SK-N-MC (cell line): ENCODE measurements around the gene GPER1.

Experiments
- DNase-seq: peaks from one replicate; pipeline ENCODE4 v3.0.0-alpha.2; 2011; ENCODE audit warnings: low read depth, low spot score
- H3K27ac ChIP-seq: fragments of 200-600 bp; sonication (generic); 2 replicates; pipeline ENCODE4 v1.5.1; 2016; ENCODE audit warnings: mixed run types
- H3K36me3 ChIP-seq: fragments of 200-600 bp; sonication (generic); 2 replicates; pipeline ENCODE4 v1.6.1; 2017; ENCODE audit warnings: antibody characterized with exemption, low read length, mixed read lengths; ENCODE audit not compliant: insufficient read depth
- H3K4me3 ChIP-seq: fragments of 200-600 bp; sonication (generic); 2 replicates; pipeline ENCODE4 v1.5.1; 2016
- H3K9ac ChIP-seq: fragments of 200-600 bp; sonication (generic); 2 replicates; pipeline ENCODE4 v1.8.0; 2017; ENCODE audit warnings: mixed run types, mixed read lengths; ENCODE audit not compliant: insufficient read length
- H3K9me3 ChIP-seq: fragments of 200-600 bp; sonication (generic); 2 replicates; pipeline ENCODE4 v1.6.1; 2017; ENCODE audit warnings: low read depth, mild to moderate bottlenecking, antibody characterized with exemption, low read length, moderate library complexity, mixed read lengths
- EZH2 ChIP-seq: fragments of 200-600 bp; sonication (generic); IDR thresholded peaks from one replicate; pipeline ENCODE4 v1.6.1; 2017; ENCODE audit warnings: antibody characterized with exemption
- FOXP2 ChIP-seq: optimal IDR thresholded peaks from 2 replicates; pipeline ENCODE3; 2011; ENCODE audit warnings: mild to moderate bottlenecking, moderate library complexity; ENCODE audit not compliant: insufficient read depth; ENCODE audit errors: extremely low read length, control extremely low read depth
- POLR2AphosphoS5 ChIP-seq: IDR thresholded peaks from 2 replicates; pipeline ENCODE4 v1.6.1; 2012; ENCODE audit warnings: mild to moderate bottlenecking, low read depth, low read length, borderline replicate concordance

The GPER1 gene

DNA sequence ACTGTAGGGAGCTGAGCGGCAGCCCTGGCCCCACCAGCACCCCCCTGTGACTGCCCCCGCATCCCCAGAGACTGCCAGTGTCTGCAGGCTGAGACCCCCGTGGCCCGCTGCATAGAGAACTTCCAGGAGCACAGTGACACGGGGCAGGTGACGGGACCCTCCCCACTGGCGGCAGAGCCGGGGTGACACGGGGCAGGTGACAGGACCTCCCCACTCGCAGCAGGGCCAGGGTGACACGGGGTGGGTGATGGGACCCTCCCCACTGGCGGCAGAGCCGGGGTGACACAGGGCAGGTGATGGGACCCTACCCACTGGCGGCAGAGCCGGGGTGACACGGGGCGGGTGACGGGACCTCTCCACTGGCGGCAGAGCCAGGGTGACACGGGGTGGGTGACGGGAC is 2.3 kb downstream of the GPER1 start:
- Histone ChIP-seq H3K9ac (no peak overlapping the region), H3K27ac (no peak overlapping the region), H3K4me3 (no peak overlapping the region), H3K36me3 (no peaks in the 10 kb centered on the region), H3K9me3 (no peaks in the 10 kb centered on the region)
- no peak for DNase-seq
- no peak for TF ChIP-seq EZH2
- TF ChIP-seq POLR2AphosphoS5, result no peak

DNA sequence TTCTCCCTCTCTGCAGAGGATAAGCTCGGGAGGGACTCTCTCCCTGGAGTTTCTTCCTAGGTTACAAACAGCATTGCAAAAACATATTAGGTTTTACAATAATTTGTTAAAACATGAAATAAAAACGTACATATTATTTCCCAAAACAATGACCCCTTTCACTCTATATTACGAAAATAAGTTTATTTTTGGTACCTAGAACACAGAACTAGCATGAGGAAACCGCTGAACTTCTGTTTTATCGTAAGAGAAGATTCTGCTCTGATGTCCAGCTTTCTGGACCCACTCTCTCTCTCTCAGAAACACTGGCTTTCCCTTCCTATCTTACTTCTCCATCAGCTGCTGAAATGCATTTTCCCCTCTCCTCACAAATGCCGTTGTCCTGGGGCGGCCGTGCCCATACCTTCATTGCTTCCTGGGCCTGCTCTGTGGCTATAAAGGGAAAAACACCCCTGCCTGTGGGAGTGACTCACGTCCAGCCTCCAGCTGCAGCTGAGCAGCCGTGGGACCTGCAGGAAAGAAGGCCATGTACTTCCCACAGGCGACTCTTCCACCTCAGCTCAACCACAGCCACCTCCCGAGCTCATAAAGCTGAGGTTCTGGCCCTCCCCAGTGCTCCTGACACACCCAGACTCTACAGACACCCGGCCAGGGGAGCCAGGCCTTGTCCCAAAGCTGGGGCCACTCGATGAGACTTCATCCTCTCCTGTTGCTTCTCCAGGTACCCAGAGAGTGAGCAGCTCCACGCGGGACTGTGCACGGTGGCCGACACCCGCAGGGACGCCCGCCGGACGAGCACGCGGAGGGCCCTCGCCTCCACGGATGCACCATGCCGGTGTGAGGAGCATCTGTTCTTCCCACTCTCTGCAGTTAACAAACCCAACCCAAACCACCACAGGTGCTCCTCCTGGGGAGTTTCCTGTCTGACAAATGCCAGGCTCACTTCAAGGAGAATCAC is 3.1 kb downstream of the GPER1 start:
- no peaks in the 10 kb centered on the region for H3K36me3 ChIP-seq
- no peaks in the 10 kb centered on the region for H3K9me3 ChIP-seq
- no peak overlapping the region for H3K4me3 ChIP-seq
- TF ChIP-seq FOXP2 (no peak), EZH2 (no peak), POLR2AphosphoS5 (no peak)
- H3K27ac ChIP-seq, result no peak overlapping the region
- no peak overlapping the region for H3K9ac ChIP-seq
- no peak for DNase-seq

DNA sequence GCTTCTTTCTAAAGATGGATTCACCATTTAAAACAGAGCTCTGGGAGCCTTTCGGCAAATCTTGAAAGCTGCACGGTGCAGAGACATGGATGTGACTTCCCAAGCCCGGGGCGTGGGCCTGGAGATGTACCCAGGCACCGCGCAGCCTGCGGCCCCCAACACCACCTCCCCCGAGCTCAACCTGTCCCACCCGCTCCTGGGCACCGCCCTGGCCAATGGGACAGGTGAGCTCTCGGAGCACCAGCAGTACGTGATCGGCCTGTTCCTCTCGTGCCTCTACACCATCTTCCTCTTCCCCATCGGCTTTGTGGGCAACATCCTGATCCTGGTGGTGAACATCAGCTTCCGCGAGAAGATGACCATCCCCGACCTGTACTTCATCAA is 3.7 kb downstream of the GPER1 start:
- H3K4me3 ChIP-seq, result no peak overlapping the region

DNA sequence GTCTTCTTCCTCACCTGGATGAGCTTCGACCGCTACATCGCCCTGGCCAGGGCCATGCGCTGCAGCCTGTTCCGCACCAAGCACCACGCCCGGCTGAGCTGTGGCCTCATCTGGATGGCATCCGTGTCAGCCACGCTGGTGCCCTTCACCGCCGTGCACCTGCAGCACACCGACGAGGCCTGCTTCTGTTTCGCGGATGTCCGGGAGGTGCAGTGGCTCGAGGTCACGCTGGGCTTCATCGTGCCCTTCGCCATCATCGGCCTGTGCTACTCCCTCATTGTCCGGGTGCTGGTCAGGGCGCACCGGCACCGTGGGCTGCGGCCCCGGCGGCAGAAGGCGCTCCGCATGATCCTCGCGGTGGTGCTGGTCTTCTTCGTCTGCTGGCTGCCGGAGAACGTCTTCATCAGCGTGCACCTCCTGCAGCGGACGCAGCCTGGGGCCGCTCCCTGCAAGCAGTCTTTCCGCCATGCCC is 4.3 kb downstream of the GPER1 start:
- Histone ChIP-seq H3K9me3 (no peaks in the 10 kb centered on the region), H3K27ac (no peak overlapping the region), H3K9ac (no peak overlapping the region), H3K4me3 (no peak overlapping the region), H3K36me3 (no peaks in the 10 kb centered on the region)
- no peak for DNase-seq
- no peak for TF ChIP-seq FOXP2
- no peak for TF ChIP-seq POLR2AphosphoS5
- no peak for TF ChIP-seq EZH2

More for the DNA sequence above, 3.7 kb downstream of the GPER1 start:
- no peak for TF ChIP-seq FOXP2
- no peak for TF ChIP-seq EZH2
- TF ChIP-seq POLR2AphosphoS5, result no peak
- no peaks in the 10 kb centered on the region for H3K9me3 ChIP-seq
- H3K27ac ChIP-seq, result no peak overlapping the region
- no peaks in the 10 kb centered on the region for H3K36me3 ChIP-seq
- DNase-seq, result no peak
- H3K9ac ChIP-seq, result no peak overlapping the region

DNA sequence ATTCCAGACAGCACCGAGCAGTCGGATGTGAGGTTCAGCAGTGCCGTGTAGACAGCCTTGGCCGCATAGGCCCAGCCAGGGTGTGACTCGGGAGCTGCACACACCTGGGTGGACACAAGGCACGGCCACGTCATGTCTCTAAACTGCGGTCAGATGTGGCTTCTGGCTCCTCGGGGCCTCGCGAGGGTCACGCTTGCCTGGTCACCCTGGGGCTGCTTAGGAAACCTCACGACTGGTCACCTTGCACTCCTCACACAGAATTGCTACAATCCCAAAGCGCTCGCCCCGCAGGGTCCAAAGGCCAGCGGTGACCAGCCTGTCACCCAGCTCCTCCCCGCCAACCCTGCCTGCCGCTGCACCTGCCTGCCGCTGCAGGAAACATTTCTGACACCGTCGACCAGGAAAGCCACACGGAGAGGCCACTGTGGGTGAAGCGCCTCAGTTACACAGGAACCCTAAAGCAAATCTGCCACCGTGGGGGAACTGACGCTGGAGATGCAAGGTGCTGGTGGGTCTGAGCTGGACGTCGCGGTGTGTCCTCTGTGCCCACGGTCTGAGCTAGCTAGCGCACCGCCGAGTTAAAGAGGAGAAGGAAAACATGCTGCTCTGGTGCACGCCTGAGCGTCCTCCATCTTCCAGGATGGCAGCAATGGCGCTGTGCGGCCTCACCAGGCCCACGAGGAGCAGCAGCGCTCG is 5.0 kb downstream of the GPER1 start:
- no peak overlapping the region for H3K9ac ChIP-seq
- H3K9me3 ChIP-seq, result no peaks in the 10 kb centered on the region
- H3K36me3 ChIP-seq, result no peaks in the 10 kb centered on the region; the same call in 1 of the 2 replicates
- TF ChIP-seq EZH2 (no peak), POLR2AphosphoS5 (no peak), FOXP2 (no peak)
- H3K27ac ChIP-seq, result no peak overlapping the region
- no peak for DNase-seq
- H3K4me3 ChIP-seq, result no peak overlapping the region

DNA sequence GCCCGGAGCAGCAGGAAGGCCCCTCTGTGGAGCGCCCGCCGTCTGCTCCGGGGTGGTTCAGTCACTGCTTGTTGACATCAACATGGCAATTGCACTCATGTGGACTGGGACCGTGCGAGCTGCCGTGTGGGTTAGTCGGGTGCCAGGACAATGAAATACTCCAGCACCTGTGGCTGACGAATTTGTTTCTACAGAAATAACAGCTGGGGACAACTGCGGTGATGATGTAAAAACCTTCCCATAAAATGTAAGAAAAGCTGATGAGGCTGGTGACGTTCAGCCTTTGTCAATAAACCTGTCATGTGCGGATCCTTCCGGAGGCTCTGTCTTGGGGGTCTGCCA is 5.6 kb downstream of the GPER1 start:
- Histone ChIP-seq H3K27ac (no peak overlapping the region), H3K4me3 (no peak overlapping the region), H3K9me3 (no peaks in the 10 kb centered on the region), H3K36me3 (no peaks in the 10 kb centered on the region; the same call in 1 of the 2 replicates), H3K9ac (no peak overlapping the region)
- no peak for TF ChIP-seq EZH2
- no peak for TF ChIP-seq FOXP2
- no peak for TF ChIP-seq POLR2AphosphoS5
- no peak for DNase-seq

DNA sequence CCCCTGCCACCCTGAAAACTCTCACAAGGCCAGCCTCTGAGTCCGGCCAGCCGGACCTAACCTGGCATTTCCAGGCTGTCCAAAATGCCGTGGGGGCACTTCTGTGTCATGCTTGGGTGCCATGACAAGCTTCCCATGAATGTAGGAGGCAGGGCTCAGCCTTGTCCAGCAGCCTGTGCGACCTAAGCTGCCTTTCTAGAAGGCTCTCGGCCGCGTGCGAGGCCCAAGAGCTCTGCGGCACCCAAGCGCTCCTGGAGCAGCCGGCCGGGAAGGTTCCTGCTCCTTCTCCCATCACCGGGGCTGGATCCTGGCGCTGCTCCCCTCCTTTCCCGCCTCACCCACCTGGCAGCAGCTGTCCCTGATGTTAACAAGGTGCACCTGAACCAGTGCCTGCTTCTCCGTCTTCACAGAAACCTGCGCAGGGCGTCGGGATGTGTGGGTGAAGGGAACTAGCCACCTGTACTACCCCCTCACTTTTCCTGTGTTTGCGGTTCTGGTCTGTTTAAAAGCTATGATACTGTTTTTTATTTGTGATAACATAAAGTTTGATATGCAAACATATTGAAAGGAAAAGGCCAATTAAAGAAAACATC is 6.1 kb downstream of the GPER1 start:
- Histone ChIP-seq H3K4me3 (no peak overlapping the region), H3K9me3 (no peaks in the 10 kb centered on the region), H3K36me3 (no peaks in the 10 kb centered on the region; the same call in 1 of the 2 replicates), H3K9ac (no peak overlapping the region), H3K27ac (no peak overlapping the region)
- DNase-seq, result no peak
- TF ChIP-seq EZH2 (no peak), POLR2AphosphoS5 (no peak), FOXP2 (no peak)

DNA sequence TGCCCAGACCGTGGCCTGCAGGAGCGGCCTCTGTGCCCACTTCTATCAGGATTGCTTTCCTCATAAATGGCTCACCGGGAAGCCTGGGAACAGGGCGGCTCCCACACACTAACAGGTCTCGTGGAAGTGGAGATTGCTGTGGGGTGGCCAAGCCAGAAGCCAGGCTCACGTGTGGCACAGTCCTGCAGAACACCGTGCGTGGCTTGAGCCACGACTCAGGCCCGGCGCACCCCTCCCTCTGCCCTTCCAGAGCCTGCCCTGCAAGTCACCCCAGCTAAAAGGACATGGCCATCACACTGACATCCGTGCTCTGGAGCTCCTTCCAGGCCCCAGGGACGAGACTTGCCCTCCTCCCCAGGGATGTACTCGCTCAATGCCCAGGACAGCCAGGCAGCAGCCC is 7.0 kb downstream of the GPER1 start:
- no peak for DNase-seq
- no peak for TF ChIP-seq POLR2AphosphoS5
- no peak for TF ChIP-seq FOXP2
- no peak for TF ChIP-seq EZH2
- Histone ChIP-seq H3K36me3 (no peaks in the 10 kb centered on the region; the same call in 1 of the 2 replicates), H3K27ac (no peak overlapping the region), H3K9ac (no peak overlapping the region), H3K4me3 (no peak overlapping the region), H3K9me3 (no peaks in the 10 kb centered on the region)
